Measurements from ENCODE around the gene TSPAN4.

GRCh38 chr11:839280-839623, 3.4 kb upstream of the TSPAN4 start:
- TF ChIP-seq POLR2A (IDR thresholded peaks at IDR 0.05; ENCODE audit: borderline replicate concordance, extremely low read depth, insufficient read depth, insufficient read length) (no peak), CTCF (IDR thresholded peaks at IDR 0.05 in 2 of 3, conservative IDR thresholded peaks at IDR 0.05 in 1 of 3; ENCODE audit: borderline replicate concordance in 1 of 3, insufficient read depth in 1 of 3, low read depth in 2 of 3, low read length in 2 of 3) (no peak), POLR2AphosphoS5 (IDR thresholded peaks at IDR 0.05; ENCODE audit: low read depth, low read length) (no peak; the same call in 1 of the 2 replicates), SP1 (IDR thresholded peaks at IDR 0.05; ENCODE audit: low read depth) (no peak)

Measured in HCT116 (cell line).